BLaER1 (cell line): Measurements from ENCODE around the gene NTS.

Source experiments
- H3K27ac ChIP-seq: shearing (Covaris generic); formaldehyde crosslinking; 2 replicates; pipeline ENCODE4 v1.8.1; 2022
- H3K27me3 ChIP-seq: shearing (Covaris generic); formaldehyde crosslinking; 2 replicates; pipeline ENCODE4 v1.8.1; 2022
- H3K36me3 ChIP-seq: shearing (Covaris generic); formaldehyde crosslinking; 2 replicates; pipeline ENCODE4 v1.8.1; 2022
- H3K4me1 ChIP-seq: shearing (Covaris generic); formaldehyde crosslinking; 2 replicates; pipeline ENCODE4 v1.8.1; 2022
- H3K4me2 ChIP-seq: shearing (Covaris generic); formaldehyde crosslinking; 2 replicates; pipeline ENCODE4 v1.8.1; 2022
- H3K4me3 ChIP-seq: shearing (Covaris generic); formaldehyde crosslinking; 2 replicates; pipeline ENCODE4 v1.8.1; 2022
- H3K9ac ChIP-seq: shearing (Covaris generic); formaldehyde crosslinking; 2 replicates; pipeline ENCODE4 v1.8.1; 2022
- H3K9me3 ChIP-seq: shearing (Covaris generic); formaldehyde crosslinking; 2 replicates; pipeline ENCODE4 v1.8.1; 2022
- H4K20me1 ChIP-seq: shearing (Covaris generic); formaldehyde crosslinking; 2 replicates; pipeline ENCODE4 v1.8.1; 2022
- Cebpa-rat ChIP-seq: shearing (Covaris generic); IDR thresholded peaks from 2 replicates; pipeline ENCODE4 v1.8.1; 2022

Gene NTS, protein sequence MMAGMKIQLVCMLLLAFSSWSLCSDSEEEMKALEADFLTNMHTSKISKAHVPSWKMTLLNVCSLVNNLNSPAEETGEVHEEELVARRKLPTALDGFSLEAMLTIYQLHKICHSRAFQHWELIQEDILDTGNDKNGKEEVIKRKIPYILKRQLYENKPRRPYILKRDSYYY

DNA sequence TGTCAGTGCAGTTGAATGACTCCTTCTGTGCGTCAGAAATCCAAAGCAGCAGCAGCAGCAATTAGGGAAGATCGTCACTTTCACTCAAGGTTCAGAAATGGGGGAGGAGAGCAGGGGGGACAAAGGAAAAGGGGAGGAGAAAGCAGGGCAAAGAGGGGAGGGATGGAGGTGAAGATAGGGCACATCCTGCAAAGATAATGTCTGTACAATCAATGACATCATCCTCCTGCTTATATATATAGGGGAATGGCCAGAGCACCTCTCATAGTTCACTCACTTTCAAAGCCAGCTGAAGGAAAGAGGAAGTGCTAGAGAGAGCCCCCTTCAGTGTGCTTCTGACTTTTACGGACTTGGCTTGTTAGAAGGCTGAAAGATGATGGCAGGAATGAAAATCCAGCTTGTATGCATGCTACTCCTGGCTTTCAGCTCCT is at the start of gene NTS:
Gene NTS, plus strand, starts transcription at position 265 of the 431 bp plus-strand sequence. Its CDS starts 109 bp downstream, at position 374.
- Histone ChIP-seq H3K27me3 (no peaks in the 10 kb centered on the region), H3K27ac (no peak within 1 kb of the TSS), H4K20me1 (no peaks in the 10 kb centered on the region), H3K4me2 (no peak within 1 kb of the TSS), H3K4me1 (no peaks in the 10 kb centered on the region), H3K9me3 (no peaks in the 10 kb centered on the region), H3K9ac (no peak within 1 kb of the TSS), H3K4me3 (no peak within 1 kb of the TSS), H3K36me3 (no peaks in the 10 kb centered on the region)
- TF ChIP-seq Cebpa-rat = no peak

DNA sequence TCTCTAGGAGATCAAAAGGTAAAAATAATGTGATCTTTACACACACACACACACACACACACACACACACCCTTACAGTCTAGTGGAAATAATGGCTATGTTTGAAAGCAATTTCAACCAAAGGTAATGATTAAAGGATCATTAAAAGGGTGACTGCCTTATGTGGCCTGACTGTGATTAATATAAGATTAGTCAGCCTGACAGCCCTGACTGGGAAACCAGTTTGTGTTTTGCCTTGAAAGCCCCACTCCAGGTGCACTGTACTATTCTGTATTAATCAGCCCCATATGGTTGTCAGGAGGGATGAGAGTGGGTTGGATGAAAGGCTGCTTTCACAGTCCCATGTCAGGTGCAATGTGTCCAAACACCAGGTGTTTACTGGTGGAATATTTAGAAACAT is 48.3 kb upstream of the NTS start:
- Histone ChIP-seq H4K20me1 (no peaks in the 10 kb centered on the region), H3K4me2 (no peak overlapping the region), H3K27ac (no peak overlapping the region), H3K9ac (no peak overlapping the region), H3K4me3 (no peak overlapping the region), H3K9me3 (no peaks in the 10 kb centered on the region), H3K27me3 (no peaks in the 10 kb centered on the region), H3K4me1 (no peaks in the 10 kb centered on the region), H3K36me3 (no peaks in the 10 kb centered on the region)
- no peak for TF ChIP-seq Cebpa-rat

DNA sequence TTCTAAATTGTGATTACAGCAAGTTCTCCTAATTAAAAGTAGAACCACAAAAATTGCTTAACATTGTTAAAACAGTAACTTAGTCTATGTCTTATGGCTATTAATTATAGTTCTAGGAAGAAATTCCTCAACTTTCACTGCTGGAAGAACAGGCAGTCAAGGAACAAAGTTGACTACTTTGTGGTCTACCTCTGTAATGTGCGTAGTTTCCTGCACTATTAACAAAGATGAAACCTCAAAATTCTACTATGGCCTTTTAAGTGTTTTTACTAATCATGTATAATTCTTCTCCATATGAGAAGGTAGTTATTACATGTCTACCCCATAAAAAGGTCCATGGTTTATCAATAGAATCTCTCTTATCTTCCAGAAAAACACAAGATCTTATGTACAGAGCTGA is 45.5 kb upstream of the NTS start:
- Histone ChIP-seq H3K4me2 (no peak overlapping the region), H3K4me1 (no peaks in the 10 kb centered on the region), H3K9ac (no peak overlapping the region), H3K4me3 (no peak overlapping the region), H3K9me3 (no peaks in the 10 kb centered on the region), H3K27ac (no peak overlapping the region), H3K27me3 (no peaks in the 10 kb centered on the region), H3K36me3 (no peaks in the 10 kb centered on the region), H4K20me1 (no peaks in the 10 kb centered on the region)
- no peak for TF ChIP-seq Cebpa-rat

DNA sequence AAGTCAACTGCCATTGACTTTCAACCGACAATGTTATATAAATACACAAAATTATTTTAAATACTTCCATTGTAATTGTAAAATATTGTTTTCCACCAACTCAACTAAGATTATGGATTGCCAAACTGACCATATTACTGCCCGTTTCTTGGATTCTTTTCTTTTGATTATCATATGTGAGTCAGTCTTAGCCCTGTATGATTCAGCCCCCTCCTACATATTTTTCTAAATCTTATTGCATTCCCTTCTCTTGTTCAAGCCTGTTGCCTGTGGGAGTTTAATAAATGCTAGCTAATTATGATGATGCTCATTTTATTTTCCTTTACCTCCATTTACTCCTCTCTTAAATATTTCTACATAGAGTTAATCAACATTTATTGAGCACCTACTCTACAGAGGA is 44.7 kb upstream of the NTS start:
- no peaks in the 10 kb centered on the region for H4K20me1 ChIP-seq
- H3K4me3 ChIP-seq = no peak overlapping the region
- no peak overlapping the region for H3K9ac ChIP-seq
- no peak overlapping the region for H3K27ac ChIP-seq
- H3K36me3 ChIP-seq = no peaks in the 10 kb centered on the region
- H3K9me3 ChIP-seq = no peaks in the 10 kb centered on the region
- H3K27me3 ChIP-seq = no peaks in the 10 kb centered on the region
- H3K4me2 ChIP-seq = no peak overlapping the region
- no peaks in the 10 kb centered on the region for H3K4me1 ChIP-seq
- TF ChIP-seq Cebpa-rat = no peak

DNA sequence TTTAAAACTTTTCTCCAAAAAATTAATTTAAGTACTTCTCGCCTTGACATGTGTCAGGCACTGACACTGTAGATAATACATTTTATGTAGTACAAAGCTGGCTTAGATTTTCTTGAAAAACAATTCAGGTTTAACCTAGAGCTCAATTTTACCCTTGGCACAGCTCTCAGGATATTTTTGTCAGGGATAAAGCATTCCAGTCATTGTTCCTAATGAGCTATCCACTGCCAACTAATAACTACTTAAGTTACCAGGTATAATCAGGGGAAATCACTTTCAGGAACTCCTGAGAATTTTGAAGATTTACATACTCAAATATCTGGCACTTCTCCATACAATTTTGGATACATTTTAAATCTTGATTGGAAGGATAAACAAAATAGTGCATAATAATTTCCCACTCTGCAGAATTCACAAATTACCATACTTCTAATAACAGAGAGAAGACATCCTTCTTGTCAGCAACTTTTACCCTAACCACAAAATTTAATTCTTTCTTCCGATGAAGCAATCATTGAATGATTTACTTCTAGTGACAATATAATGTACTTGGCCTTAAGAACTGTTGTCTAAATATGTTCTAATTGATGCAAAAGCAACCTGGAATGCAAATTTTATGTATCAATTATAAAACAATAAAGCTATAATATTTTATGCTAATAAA is 42.6 kb upstream of the NTS start:
- no peak for TF ChIP-seq Cebpa-rat
- Histone ChIP-seq H3K4me1 (no peaks in the 10 kb centered on the region), H3K27ac (no peak overlapping the region), H3K36me3 (no peaks in the 10 kb centered on the region), H3K4me3 (no peak overlapping the region), H3K9ac (no peak overlapping the region), H3K27me3 (no peaks in the 10 kb centered on the region), H3K9me3 (no peaks in the 10 kb centered on the region), H4K20me1 (no peaks in the 10 kb centered on the region), H3K4me2 (no peak overlapping the region)

DNA sequence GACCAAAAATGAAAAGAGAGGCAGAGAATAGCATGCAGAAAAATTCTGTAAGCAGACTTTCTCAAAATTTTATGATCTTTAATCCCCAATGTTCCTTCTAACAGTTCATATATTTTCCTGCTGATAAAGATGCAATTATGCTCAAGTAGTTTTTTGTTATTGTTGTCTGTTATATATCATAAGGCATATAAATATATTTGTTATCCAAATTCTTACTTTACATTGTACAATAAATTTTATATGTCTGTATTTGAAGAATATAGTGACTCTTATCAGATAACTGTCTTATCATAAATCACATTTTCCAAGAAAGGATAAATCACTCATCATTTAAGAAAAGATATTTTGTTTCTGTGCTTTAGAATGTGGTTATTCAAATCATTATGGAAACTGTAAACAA is 40.5 kb upstream of the NTS start:
- no peak overlapping the region for H3K27ac ChIP-seq
- H3K4me2 ChIP-seq = no peak overlapping the region
- H4K20me1 ChIP-seq = no peaks in the 10 kb centered on the region
- no peaks in the 10 kb centered on the region for H3K36me3 ChIP-seq
- no peak for TF ChIP-seq Cebpa-rat
- H3K9ac ChIP-seq = no peak overlapping the region
- no peaks in the 10 kb centered on the region for H3K9me3 ChIP-seq
- H3K4me3 ChIP-seq = no peak overlapping the region
- no peaks in the 10 kb centered on the region for H3K4me1 ChIP-seq
- H3K27me3 ChIP-seq = no peaks in the 10 kb centered on the region

DNA sequence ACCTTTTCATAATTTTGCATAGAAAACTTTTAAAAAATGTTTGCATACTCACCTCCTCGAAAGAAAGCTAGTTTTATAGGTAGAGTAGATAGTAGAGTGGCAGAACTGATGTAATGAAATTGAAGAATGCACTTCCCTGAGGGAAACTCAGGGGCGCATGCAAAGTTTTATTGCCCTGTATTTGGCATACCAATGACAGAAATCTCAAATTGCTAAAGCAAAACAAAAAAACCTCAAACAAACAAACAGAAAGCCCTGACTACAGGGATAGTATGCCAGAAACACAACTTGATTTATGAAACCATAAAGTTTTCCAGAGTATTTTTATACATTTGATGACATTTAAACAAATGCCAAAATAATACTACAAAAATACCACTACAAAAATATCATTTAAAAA is 39.7 kb upstream of the NTS start:
- H4K20me1 ChIP-seq = no peaks in the 10 kb centered on the region
- H3K4me1 ChIP-seq = no peaks in the 10 kb centered on the region
- H3K27ac ChIP-seq = no peak overlapping the region
- H3K9me3 ChIP-seq = no peaks in the 10 kb centered on the region
- H3K4me2 ChIP-seq = no peak overlapping the region
- no peaks in the 10 kb centered on the region for H3K27me3 ChIP-seq
- no peaks in the 10 kb centered on the region for H3K36me3 ChIP-seq
- H3K4me3 ChIP-seq = no peak overlapping the region
- no peak for TF ChIP-seq Cebpa-rat
- no peak overlapping the region for H3K9ac ChIP-seq

DNA sequence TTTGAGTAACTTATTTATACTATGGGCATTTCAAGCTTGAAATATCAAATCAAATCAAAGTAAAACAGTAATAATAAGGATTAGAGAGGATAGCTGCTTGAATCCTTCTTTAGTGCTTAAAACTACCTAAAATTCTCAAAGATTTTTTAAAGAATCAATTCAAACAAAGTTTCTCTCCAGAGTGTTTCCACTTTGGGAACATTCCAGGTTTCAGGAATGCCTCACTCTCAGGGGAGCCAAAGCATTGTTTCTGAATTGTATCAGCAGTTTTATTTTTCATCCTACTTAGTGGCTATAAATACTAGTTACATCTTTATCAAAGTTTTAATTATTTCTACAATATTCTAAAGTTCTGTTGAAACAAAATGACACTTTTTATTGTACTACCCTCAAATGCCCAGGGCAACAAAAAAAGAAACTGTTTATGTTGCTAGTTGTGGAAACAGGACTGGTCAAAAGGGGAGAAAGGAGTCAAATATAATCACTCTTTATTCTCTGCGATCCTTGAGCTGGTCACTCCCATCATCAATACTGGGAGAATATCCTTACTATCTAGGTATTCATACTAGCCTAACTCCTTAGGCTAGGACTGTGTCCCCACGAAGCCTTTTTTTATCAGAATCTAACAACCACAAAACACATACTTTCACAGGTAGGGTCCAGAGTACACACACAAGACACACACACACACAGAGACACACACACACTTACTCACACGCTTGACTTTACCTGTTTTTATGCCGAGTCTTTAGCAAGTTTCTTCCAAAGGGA is 38.5 kb upstream of the NTS start:
- Histone ChIP-seq H4K20me1 (no peaks in the 10 kb centered on the region), H3K36me3 (no peaks in the 10 kb centered on the region), H3K27ac (no peak overlapping the region), H3K9me3 (no peaks in the 10 kb centered on the region), H3K4me1 (no peaks in the 10 kb centered on the region), H3K27me3 (no peaks in the 10 kb centered on the region), H3K4me2 (no peak overlapping the region), H3K4me3 (no peak overlapping the region), H3K9ac (no peak overlapping the region)
- no peak for TF ChIP-seq Cebpa-rat

DNA sequence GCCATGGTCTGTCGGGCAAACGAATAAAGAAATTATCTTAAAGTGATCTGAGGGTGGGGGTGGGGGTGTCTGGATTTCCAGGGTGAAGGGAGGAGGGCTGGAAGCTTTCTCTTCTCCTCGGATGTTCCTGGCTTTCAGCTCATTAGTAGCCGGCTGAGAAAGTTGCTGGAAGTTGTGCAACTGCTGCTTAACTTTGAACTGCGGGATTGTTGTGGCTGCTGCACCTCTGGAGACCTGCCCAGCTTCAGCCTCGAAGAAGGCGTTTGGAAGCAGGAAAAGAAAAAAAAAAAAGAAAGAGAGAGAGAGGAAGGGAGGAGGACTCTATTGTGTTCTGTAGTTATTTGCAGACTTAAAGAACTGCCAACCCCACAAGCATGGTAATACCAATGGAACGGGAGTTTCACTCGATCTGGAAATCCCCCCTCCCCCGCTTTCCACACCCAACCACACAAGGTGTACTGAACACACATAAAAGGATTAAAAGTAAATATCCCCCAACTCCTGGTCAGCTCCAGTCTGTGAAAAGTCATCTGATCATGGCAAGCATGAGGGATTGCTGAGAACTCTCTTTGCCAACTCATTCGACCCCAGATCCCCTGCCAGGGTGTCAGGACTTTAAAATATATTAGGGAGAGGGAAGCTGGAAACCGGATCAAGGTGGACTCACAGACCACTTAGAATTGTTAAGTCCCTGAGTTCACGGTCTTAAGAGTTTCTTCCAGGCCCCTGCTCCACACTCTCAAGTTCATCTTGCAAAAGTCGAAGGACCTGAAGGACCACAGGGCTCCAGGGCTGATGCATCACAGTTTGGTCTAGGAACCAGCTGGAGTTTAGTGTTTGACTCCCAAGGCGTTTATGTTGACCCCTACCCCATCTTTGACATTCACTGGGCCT is 37.7 kb upstream of the NTS start, which contains the start of gene RASSF9:
Gene RASSF9, minus strand, starts transcription at position 213 of the 894 bp plus-strand sequence. Its CDS starts 208 bp downstream, at position 5.
- Histone ChIP-seq H3K4me1 (no peaks in the 10 kb centered on the region), H3K9me3 (no peaks in the 10 kb centered on the region), H3K36me3 (no peaks in the 10 kb centered on the region), H3K27ac (no peak within 1 kb of the TSS), H3K9ac (no peak within 1 kb of the TSS), H3K4me2 (no peak within 1 kb of the TSS), H3K27me3 (no peaks in the 10 kb centered on the region), H4K20me1 (no peaks in the 10 kb centered on the region), H3K4me3 (no peak within 1 kb of the TSS)
- no peak for TF ChIP-seq Cebpa-rat
